ENCODE measurements around the gene SLX4IP.

GRCh38 chr20:10466325-10466724 lies 31.2 kb downstream of the SLX4IP start:
- TF ChIP-seq CTCF (IDR thresholded peaks at IDR 0.05; ENCODE audit: low read depth, low read length) (no peak), EZH2phosphoT487 (IDR thresholded peaks at IDR 0.05; ENCODE audit: low read depth) (no peak)
